Loucy (cell line): Measurements from ENCODE around the gene PTS.

Experiments
- H2AFZ ChIP-seq: fragments of 200-600 bp; sonication (generic); 2 replicates; pipeline ENCODE4 v1.6.0; 2016; ENCODE audit warnings: antibody characterized with exemption, mild to moderate bottlenecking, low read length, moderate library complexity
- H3F3A ChIP-seq: fragments of 200-600 bp; 2 replicates; pipeline ENCODE4 v1.6.0; 2016; ENCODE audit warnings: antibody characterized with exemption, low read depth, mild to moderate bottlenecking
- H3K27me3 ChIP-seq: fragments of 200-600 bp; sonication (generic); 2 replicates; pipeline ENCODE4 v1.6.1; 2014; ENCODE audit warnings: low read length, mild to moderate bottlenecking; ENCODE audit not compliant: insufficient read depth, poor library complexity, severe bottlenecking
- H3K36me3 ChIP-seq: fragments of 200-600 bp; sonication (generic); 2 replicates; pipeline ENCODE4 v1.6.1; 2016; ENCODE audit warnings: low read length; ENCODE audit not compliant: insufficient read depth
- H3K4me1 ChIP-seq: fragments of 200-600 bp; sonication (generic); 2 replicates; pipeline ENCODE4 v1.5.1; 2014; ENCODE audit warnings: low read length, mild to moderate bottlenecking; ENCODE audit not compliant: insufficient read depth, poor library complexity, severe bottlenecking
- H3K4me2 ChIP-seq: fragments of 200-600 bp; sonication (generic); 2 replicates; pipeline ENCODE4 v1.6.0; 2014; ENCODE audit warnings: antibody characterized with exemption, low read length, low read depth, mild to moderate bottlenecking; ENCODE audit not compliant: poor library complexity, severe bottlenecking
- H3K4me3 ChIP-seq: fragments of 200-600 bp; sonication (generic); 2 replicates; pipeline ENCODE4 v1.5.1; 2014; ENCODE audit warnings: low read length, mild to moderate bottlenecking, mixed read lengths; ENCODE audit not compliant: poor library complexity, severe bottlenecking
- H3K79me2 ChIP-seq: fragments of 200-600 bp; sonication (generic); 2 replicates; pipeline ENCODE4 v1.6.1; 2014; ENCODE audit warnings: low read length; ENCODE audit not compliant: insufficient read depth
- H3K9ac ChIP-seq: fragments of 200-600 bp; sonication (generic); 2 replicates; pipeline ENCODE4 v1.6.0; 2014; ENCODE audit warnings: mild to moderate bottlenecking, low read depth, low read length, moderate library complexity; ENCODE audit not compliant: poor library complexity, severe bottlenecking
- H3K9me2 ChIP-seq: fragments of 200-600 bp; sonication (generic); replicated peaks from 2 replicates; pipeline ENCODE4 v1.6.1; 2016; ENCODE audit warnings: low read depth, low read length, mixed read lengths
- H3K9me3 ChIP-seq: fragments of 200-600 bp; sonication (generic); 2 replicates; pipeline ENCODE4 v1.6.1; 2014; ENCODE audit warnings: mild to moderate bottlenecking, antibody characterized with exemption, low read length, low read depth; ENCODE audit not compliant: insufficient read depth
- H4K20me1 ChIP-seq: fragments of 200-600 bp; sonication (generic); 2 replicates; pipeline ENCODE4 v1.6.0; 2014; ENCODE audit warnings: antibody characterized with exemption, low read length, mild to moderate bottlenecking; ENCODE audit not compliant: insufficient read depth, poor library complexity, severe bottlenecking
- EZH2phosphoT487 ChIP-seq: fragments of 200-600 bp; IDR thresholded peaks from 2 replicates; pipeline ENCODE4 v1.6.1; 2018; ENCODE audit warnings: antibody characterized with exemption, mild to moderate bottlenecking, moderate library complexity, borderline replicate concordance
- TF ChIP-seq, protein P1 (sequence below): fragments of 200-600 bp; sonication (generic); conservative IDR thresholded peaks from 2 replicates; pipeline ENCODE4 v1.5.1; 2014; ENCODE audit warnings: mild to moderate bottlenecking, antibody characterized with exemption, low read length

Gene PTS

DNA sequence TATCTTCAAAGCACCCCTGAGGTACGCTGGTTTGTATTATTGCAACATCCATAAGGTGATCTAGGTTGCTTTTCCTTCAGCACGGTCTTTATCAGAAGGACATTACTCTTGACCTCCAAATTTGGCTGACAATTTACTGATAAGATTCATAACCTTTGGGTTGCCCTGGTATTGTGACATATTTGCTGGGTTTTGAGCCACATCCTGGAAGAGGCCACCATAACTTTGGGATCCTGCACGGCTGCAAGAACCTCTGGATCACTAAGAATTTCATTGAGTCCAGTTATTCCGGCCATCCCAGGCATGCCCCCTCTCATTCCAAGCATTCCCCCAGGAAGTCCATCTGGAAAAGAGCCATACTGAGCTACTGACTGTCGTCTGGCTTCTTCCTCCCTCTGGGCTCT is 41.0 kb downstream of the PTS start:
- H3K4me3 ChIP-seq, result no peak overlapping the region
- no peaks in the 10 kb centered on the region for H3K79me2 ChIP-seq
- no peaks in the 10 kb centered on the region for H4K20me1 ChIP-seq
- TF ChIP-seq, protein P1, sequence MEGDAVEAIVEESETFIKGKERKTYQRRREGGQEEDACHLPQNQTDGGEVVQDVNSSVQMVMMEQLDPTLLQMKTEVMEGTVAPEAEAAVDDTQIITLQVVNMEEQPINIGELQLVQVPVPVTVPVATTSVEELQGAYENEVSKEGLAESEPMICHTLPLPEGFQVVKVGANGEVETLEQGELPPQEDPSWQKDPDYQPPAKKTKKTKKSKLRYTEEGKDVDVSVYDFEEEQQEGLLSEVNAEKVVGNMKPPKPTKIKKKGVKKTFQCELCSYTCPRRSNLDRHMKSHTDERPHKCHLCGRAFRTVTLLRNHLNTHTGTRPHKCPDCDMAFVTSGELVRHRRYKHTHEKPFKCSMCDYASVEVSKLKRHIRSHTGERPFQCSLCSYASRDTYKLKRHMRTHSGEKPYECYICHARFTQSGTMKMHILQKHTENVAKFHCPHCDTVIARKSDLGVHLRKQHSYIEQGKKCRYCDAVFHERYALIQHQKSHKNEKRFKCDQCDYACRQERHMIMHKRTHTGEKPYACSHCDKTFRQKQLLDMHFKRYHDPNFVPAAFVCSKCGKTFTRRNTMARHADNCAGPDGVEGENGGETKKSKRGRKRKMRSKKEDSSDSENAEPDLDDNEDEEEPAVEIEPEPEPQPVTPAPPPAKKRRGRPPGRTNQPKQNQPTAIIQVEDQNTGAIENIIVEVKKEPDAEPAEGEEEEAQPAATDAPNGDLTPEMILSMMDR, result no peak
- no peak for TF ChIP-seq EZH2phosphoT487
- H3K9ac ChIP-seq, result no peak overlapping the region
- no peaks in the 10 kb centered on the region for H3K4me1 ChIP-seq
- H2AFZ ChIP-seq, result no peak overlapping the region
- no peaks in the 10 kb centered on the region for H3F3A ChIP-seq
- no peak overlapping the region for H3K4me2 ChIP-seq
- H3K36me3 ChIP-seq, result no peaks in the 10 kb centered on the region
- H3K27me3 ChIP-seq, result no peaks in the 10 kb centered on the region
- H3K9me2 ChIP-seq, result no peaks in the 10 kb centered on the region
- no peaks in the 10 kb centered on the region for H3K9me3 ChIP-seq

DNA sequence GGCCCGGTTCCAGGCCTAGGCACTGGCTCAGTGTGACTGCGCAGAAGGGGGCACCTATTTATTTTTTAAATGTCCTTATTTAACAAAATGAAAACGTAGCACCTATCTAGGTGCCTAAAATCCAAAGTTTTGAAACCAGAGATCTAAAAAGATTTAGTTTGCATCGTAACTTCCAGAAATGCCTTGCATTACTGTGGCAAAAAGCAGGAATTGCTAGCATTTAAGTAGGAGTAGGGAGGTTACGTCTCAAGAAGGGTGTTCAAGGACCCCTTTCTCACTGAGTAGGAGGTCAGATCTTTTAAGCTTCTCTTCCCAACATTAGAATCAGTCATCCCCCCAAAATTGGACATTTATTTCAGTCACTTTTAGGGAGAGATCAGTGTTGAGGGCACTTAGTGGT is 42.2 kb downstream of the PTS start:
- H3K36me3 ChIP-seq, result no peaks in the 10 kb centered on the region
- H2AFZ ChIP-seq, result no peak overlapping the region
- no peak overlapping the region for H3K4me3 ChIP-seq
- H3K9ac ChIP-seq, result no peak overlapping the region
- H3K9me2 ChIP-seq, result no peaks in the 10 kb centered on the region
- H4K20me1 ChIP-seq, result no peaks in the 10 kb centered on the region
- no peaks in the 10 kb centered on the region for H3K27me3 ChIP-seq
- TF ChIP-seq, protein P1, result no peak
- no peak for TF ChIP-seq EZH2phosphoT487
- no peaks in the 10 kb centered on the region for H3K4me1 ChIP-seq
- no peaks in the 10 kb centered on the region for H3K9me3 ChIP-seq
- H3F3A ChIP-seq, result no peaks in the 10 kb centered on the region
- H3K79me2 ChIP-seq, result no peaks in the 10 kb centered on the region
- H3K4me2 ChIP-seq, result no peak overlapping the region

DNA sequence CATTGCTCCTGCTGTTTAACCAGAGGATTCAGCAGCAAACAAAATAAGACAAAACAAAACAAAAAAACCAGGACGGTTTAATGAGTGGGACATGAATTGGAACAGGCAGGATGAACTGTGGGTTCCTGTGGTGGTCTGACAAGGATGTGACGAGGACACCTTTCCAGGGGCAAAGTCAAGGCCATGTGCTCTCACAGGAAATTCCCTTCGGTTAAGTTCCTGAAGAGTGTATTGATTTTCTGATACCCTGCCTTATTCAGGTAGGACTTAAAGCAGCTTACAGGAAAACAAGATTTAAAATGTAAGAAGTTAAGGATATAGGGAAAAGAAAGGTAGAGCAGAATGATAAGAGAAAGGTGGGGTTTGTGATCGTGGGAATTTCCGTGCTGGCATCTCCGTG is 42.9 kb downstream of the PTS start:
- Histone ChIP-seq H3F3A (no peaks in the 10 kb centered on the region), H3K4me3 (no peak overlapping the region), H3K4me1 (no peaks in the 10 kb centered on the region), H3K27me3 (no peaks in the 10 kb centered on the region), H3K36me3 (no peaks in the 10 kb centered on the region), H4K20me1 (no peaks in the 10 kb centered on the region), H3K9me3 (no peaks in the 10 kb centered on the region), H2AFZ (no peak overlapping the region), H3K9ac (no peak overlapping the region), H3K9me2 (no peaks in the 10 kb centered on the region), H3K79me2 (no peaks in the 10 kb centered on the region), H3K4me2 (no peak overlapping the region)
- TF ChIP-seq, protein P1, result no peak
- TF ChIP-seq EZH2phosphoT487, result no peak
